IPS-15b (cell line): ENCODE results near the gene MARCHF9.
A peak's percentile ranks its signal among the peaks of the same experiment; 100 is the strongest.

Experiments used
- H3K27me3 ChIP-seq: one replicate; pipeline ENCODE4 v1.6.1; 2013; ENCODE audit warnings: low read length; ENCODE audit not compliant: control insufficient read depth, insufficient read depth
- H3K36me3 ChIP-seq: one replicate; pipeline ENCODE4 v1.6.1; 2013; ENCODE audit warnings: low read length; ENCODE audit not compliant: control insufficient read depth, insufficient read depth
- H3K4me1 ChIP-seq: one replicate; pipeline ENCODE4 v1.6.1; 2013; ENCODE audit warnings: mild to moderate bottlenecking, low read length; ENCODE audit not compliant: control insufficient read depth, insufficient read depth
- H3K4me3 ChIP-seq: one replicate; pipeline ENCODE4 v1.5.1; 2013; ENCODE audit warnings: low read depth, low read length
- H3K9ac ChIP-seq: one replicate; pipeline ENCODE4 v1.6.1; 2013; ENCODE audit warnings: low read depth, mild to moderate bottlenecking, low read length
- H3K9me3 ChIP-seq: one replicate; pipeline ENCODE4 v1.6.1; 2013; ENCODE audit warnings: mild to moderate bottlenecking, low read length; ENCODE audit not compliant: control insufficient read depth, insufficient read depth

The MARCHF9 gene

DNA sequence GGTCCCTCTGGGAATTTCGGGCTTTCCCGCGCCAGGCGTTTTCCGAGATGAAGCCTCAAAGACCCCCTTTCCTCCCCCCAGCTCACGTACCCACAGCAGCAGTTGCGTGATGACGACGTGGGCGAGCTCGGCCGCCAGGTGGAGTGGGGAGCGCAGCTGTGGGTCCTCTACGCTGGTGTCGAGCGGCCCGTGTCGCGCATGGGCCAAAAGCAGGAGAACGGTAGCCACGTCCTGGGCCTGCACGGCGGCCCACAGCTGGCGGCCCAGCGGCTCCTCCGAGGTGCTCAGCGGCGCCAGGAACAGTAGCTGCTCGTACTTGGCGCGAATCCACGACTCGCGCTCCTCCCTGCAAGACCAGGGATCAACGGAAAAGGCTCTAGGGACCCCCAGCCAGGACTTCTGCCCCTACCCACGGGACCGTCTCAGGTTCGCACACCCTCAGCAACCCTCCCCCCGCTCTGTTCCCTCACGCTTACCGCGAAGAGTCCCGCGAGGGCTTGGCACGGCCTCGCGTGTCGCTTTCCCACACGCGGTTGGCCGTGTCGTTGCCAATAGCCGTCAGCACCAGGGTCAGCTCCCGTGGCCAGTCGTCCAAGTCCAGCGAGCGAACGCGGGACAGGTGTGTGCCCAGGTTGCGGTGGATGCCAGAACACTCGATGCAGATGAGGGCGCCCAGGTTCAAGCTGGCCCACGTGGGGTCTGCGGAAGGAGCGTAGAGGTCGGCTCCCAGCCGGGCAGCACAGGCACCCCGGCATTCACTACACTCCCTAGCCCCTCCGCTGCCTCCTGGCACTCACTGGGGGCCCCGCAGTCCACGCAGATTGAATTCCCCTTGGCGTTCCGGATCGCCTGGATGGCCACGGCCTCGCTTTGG, 27.8 kb upstream of the MARCHF9 start:
- no peaks in the 10 kb centered on the region for H3K4me1 ChIP-seq
- no peaks in the 10 kb centered on the region for H3K36me3 ChIP-seq
- H3K27me3 ChIP-seq: peaks cover 88% of the 10 kb centered on the region
- peak overlapping the region; percentile 75 for H3K4me3 ChIP-seq
- no peaks in the 10 kb centered on the region for H3K9me3 ChIP-seq
- no peak overlapping the region for H3K9ac ChIP-seq

DNA sequence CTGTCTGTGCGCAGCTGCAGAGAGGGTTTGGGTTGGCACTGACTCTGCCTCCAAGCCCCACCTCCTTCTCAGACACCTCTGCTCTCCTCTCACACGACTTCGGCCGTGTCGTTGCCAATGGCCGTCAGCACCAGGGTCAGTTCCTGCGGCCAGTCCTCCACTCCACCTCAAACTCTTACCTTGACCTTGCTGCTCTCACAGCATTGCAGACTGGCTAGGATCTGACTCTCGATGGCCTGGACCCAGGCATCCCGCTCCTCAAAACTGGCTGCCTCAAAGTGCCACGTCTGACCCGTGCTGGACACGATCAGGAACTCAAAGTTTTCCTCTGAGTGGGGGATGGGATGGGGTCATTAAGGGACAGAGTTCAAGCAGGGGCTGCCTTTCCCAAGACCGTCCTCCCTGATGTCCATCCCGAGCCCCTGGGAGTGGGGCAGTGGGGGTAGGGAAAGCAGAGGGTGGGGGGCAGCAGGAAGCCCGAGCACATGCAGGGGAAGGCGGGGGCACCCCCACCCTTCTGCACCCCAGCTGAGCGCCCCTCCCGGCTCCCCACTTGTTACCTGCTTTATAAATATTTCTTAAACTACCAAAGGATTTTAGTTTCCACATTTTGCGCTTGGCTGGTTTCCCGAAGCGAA, 27.0 kb upstream of the MARCHF9 start:
- Histone ChIP-seq H3K9me3 (no peaks in the 10 kb centered on the region), H3K4me3 (peak overlapping the region; percentile 75), H3K27me3 (peaks cover 93% of the 10 kb centered on the region), H3K9ac (no peak overlapping the region), H3K36me3 (no peaks in the 10 kb centered on the region), H3K4me1 (no peaks in the 10 kb centered on the region)

DNA sequence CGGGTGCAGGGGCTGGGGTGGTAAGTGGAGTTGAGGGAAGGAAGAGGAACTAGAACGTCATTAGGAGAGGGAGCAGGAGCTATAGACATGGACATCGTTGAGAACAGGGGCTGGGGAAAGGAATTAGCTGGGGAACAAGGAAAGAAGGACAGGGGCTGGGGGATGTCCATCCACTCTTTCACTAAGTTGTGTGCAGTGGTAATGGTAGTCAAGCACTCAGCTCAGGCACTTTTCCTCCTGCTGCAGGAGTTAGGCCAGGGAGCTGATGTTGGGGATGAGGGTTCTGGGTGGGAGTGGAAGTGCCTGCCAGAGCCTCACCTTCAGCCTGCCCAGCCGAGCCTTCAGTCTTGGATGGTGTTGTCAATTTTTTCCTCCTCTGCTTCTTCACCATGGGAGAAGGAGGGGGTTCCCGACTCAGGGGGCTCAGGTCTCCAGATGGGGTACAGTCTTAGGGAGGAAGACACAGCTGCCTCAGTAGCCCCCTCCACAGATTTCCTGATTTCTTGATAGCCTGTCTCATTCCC, 25.5 kb upstream of the MARCHF9 start:
- Histone ChIP-seq H3K4me1 (no peaks in the 10 kb centered on the region), H3K9me3 (no peaks in the 10 kb centered on the region), H3K36me3 (no peaks in the 10 kb centered on the region), H3K4me3 (no peak overlapping the region), H3K9ac (no peak overlapping the region), H3K27me3 (peaks cover 94% of the 10 kb centered on the region)

DNA sequence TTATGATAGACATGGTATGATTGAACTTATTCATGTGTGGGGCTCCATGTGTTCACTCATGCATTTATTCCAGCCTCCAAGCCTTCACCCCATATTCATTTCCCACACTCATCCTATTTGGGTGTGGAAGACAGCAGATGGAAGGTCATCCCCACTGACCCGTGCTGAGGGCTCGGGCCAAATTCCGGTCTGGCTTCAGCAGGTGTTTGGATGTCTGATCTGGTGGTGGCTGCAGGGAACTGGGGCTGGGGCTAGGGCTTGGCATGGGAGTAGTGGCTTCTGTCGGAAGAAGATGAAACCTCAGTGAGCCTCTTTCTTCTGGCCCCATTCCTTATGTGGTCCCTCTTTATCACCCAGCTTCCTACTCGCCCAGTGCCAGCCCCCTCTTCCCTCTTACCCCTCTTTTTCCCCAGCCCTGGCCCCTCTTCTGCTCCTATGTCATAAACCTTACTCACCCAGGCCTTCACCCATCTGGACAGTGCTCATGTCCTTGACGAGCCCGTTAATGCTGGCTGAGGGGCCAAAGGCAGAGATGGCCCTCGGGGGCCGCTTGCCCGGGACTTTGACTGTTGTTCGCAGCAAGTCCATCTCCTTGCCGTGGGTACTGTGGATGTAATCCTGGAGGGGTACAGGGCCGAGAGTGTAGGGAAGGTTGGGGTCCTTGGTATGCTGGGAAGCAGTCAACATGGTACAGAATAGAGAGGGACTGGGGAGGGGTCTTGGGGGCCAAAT, 24.4 kb upstream of the MARCHF9 start:
- Histone ChIP-seq H3K4me3 (no peak overlapping the region), H3K36me3 (no peaks in the 10 kb centered on the region), H3K9me3 (no peaks in the 10 kb centered on the region), H3K9ac (no peak overlapping the region), H3K27me3 (peaks cover 95% of the 10 kb centered on the region), H3K4me1 (peaks cover under 1% of the 10 kb centered on the region)

DNA sequence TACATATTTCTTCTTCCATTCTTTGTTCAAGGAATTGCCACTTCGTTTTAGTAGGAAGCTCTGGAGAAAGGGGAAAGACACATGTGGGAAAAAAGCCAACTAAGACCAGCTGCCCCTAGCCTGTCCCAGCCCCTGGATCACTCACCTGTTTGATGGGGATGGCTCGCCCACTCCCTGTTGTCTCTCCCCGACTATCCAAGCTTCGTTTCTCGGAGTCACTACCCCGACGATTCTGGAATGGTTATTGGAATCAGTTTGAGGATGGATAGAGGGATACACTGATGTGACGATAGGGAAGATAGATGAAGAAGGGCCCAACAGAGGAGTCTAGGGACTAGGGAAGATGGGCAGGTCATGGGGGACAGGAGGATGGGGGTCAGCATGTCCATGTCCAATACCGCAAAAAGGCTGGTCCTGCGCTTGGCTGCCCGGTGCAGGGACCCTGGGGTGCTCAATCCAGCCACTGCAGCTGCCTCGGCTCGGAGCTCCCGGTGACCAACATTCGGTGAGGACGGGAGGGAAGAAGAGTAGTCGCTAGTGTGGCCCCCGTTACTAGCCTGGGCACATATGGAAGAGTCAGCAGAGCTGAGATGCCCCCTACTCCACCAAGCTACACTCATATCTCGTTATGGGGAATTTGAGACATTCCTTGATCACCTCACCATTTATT, 23.4 kb upstream of the MARCHF9 start:
- Histone ChIP-seq H3K4me1 (peaks cover 4% of the 10 kb centered on the region), H3K9ac (no peak overlapping the region), H3K4me3 (no peak overlapping the region), H3K27me3 (peaks cover 98% of the 10 kb centered on the region), H3K9me3 (no peaks in the 10 kb centered on the region), H3K36me3 (no peaks in the 10 kb centered on the region)

DNA sequence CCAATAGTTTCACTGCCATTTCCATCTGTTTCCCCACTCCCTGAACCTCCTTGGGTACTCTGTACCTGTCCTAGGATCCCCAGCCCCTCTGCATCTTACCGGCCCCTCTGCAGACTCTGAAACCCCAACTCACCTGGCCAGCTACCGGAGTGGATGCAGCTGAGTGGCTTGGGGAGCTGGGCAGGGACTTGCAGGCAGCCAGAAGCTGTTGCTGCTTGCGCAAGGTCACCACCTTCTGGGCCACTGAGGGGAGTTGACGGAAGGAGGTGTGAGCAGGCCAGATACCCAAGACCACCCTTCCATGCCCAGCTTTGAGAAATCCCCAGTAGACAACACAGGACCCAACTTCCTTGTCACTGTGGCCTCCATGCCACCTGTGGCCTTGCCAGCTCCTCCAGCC, 22.6 kb upstream of the MARCHF9 start:
- Histone ChIP-seq H3K27me3 (peaks cover 98% of the 10 kb centered on the region), H3K4me3 (no peak overlapping the region), H3K4me1 (peaks cover 6% of the 10 kb centered on the region), H3K9ac (no peak overlapping the region), H3K9me3 (no peaks in the 10 kb centered on the region), H3K36me3 (no peaks in the 10 kb centered on the region)

DNA sequence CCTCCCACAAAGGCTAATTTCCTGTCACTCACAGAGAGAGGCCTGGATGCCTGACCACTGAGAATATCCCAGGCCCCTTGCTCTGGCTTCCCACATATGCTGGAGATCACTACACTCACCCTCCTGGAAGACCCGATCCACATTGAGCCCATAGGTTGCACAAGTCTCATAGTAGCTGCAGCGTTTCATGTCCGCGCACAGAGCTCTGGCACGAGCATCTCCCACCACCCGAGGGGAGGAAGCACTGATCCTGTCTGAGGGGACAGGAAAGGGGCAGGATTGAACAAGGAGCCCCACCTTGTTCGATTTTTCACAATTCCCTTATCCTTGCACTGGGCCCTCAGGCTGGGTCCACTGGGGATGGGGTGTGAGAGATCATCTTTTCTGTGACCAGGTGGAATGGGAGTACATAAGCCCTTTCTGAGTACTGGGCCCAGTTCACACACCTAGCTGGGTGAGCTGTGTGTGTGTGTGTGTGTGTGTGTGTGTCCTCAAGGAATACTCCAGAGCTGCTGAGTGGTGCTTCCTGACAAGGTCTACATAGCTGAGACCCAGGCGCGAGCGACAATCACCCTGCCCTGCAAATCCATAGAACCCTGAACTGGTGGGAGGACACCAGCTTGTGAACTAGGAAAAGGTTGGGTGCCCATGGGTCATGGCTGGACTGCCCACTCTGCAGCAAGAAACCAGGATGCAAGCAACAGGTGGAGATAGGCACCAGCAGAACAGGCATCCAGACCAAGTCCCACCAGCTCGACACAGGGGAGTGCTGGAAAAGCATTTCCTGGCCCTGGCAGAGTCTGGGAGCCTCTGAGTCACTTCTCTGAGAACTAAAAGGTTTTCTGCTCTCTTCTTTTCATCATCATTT, 21.9 kb upstream of the MARCHF9 start:
- H3K9me3 ChIP-seq: no peaks in the 10 kb centered on the region
- no peak overlapping the region for H3K9ac ChIP-seq
- H3K27me3 ChIP-seq: peaks cover 98% of the 10 kb centered on the region
- peaks cover 6% of the 10 kb centered on the region for H3K4me1 ChIP-seq
- no peak overlapping the region for H3K4me3 ChIP-seq
- H3K36me3 ChIP-seq: no peaks in the 10 kb centered on the region

DNA sequence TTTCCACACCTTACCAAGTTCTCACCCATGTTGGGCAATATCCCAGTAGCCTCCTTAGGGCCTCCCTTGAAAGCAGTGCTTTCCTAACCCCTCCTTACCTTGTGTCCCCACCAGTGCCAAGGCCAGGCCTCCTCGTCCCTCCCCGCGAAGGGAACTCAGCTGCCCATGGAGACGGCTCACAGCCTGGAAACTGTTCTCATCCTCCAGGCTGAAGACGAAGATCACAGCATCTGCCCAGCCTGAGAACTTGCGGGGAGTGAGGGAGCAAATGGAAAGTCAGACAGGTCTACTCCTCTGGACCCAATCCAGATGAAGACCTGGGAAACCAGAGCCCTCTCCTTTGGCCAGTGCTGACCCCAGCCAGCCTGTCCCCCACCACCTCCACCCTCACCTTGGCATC, 21.0 kb upstream of the MARCHF9 start:
- Histone ChIP-seq H3K9ac (no peak overlapping the region), H3K36me3 (no peaks in the 10 kb centered on the region), H3K4me3 (no peak overlapping the region), H3K27me3 (peaks cover 92% of the 10 kb centered on the region), H3K9me3 (no peaks in the 10 kb centered on the region), H3K4me1 (peaks cover 6% of the 10 kb centered on the region)

DNA sequence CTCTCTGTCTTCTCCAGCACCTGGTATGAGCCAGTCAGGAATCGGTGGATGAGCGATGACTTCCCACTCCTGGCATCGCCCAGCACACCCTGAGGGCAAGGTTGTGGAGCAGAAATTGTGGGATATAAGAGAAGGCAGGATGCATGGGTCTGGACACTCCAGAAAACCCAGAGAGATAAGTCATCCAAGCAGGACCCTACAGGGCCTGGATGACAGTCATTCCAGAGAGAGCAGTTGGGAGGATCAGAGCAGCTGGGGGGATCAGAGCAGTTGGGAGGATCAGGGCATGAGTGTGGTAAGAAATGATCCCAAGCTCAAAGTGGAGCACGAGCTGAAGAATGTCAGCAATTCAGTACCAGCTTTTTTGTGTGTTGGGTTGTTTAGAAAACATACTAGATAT, 20.3 kb upstream of the MARCHF9 start:
- H3K36me3 ChIP-seq: no peaks in the 10 kb centered on the region
- H3K27me3 ChIP-seq: peaks cover 93% of the 10 kb centered on the region
- no peaks in the 10 kb centered on the region for H3K9me3 ChIP-seq
- no peak overlapping the region for H3K4me3 ChIP-seq
- no peak overlapping the region for H3K9ac ChIP-seq
- H3K4me1 ChIP-seq: peaks cover 6% of the 10 kb centered on the region

DNA sequence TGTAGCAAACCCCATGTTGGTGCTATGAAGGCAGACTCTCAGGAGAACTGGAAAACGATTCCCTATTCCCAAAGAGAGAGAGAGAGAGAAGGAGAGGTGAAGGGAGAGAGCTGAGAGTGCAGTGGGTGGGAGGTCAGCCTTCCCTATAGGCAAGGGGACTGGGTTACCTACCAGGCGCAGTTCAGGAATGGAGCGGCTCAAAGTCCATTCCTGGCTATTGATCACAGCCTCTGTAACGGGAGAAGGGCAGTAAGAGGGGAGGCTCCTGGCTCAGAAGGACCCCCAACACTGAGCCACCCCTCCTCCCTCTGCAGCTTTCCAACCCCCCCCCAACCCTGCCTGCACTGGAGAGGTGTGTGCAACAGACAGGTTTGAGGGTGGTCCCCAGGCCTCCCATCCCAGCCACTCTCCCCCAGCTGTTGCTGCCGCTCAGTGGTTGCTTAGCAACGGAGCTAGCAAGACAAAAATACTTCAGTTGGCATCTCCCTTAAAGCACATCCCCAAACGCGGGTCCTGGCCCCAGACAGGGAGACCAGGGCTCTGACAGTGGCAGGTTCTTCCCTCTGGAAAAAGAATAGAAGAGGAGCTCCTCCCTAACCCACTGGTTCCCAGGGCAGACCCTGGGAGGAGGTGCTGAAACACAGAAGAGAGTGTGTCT, 19.6 kb upstream of the MARCHF9 start:
- Histone ChIP-seq H3K4me3 (peak overlapping the region; percentile 56), H3K4me1 (peaks cover 6% of the 10 kb centered on the region), H3K36me3 (no peaks in the 10 kb centered on the region), H3K9me3 (no peaks in the 10 kb centered on the region), H3K27me3 (peaks cover 93% of the 10 kb centered on the region), H3K9ac (no peak overlapping the region)
